K562 (cell line): ENCODE results near the gene GCK. TPM values are rescaled to one million over a fixed set of nuclear protein-coding genes. Genes with fewer than 3 reads are reported as not detected.

Experiments
- ATAC-seq: fragments of 200-7000 bp; cut with Tn5 transposase; 3 replicates; pipeline ENCODE4 v1.9.1; 2020; ENCODE audit warnings: moderate library complexity
- BruUV-seq: library from RNA; stranded (reverse); fragments of 400-500 nt; replicated peaks from 2 replicates; lab custom pipeline; 2021; lab: Mats Ljungman, UMichigan
- CTCF ChIA-PET: fragments of 300-600 bp; formaldehyde crosslinking; extraction: SDS; loops from one replicate; lab custom pipeline; 2021; ENCODE audit warnings: low intra/inter-chr PET ratio; lab: Yijun Ruan, JAX
- POLR2A ChIA-PET: fragments of 300-600, 350-650 bp; sonication (Branson Sonifier 250); formaldehyde crosslinking; extraction: SDS; loops from one replicate; lab custom pipeline; 2021; ENCODE audit warnings: antibody characterized with exemption, inconsistent platforms; lab: Yijun Ruan, JAX
- DNase-seq, 4 experiments: peaks; one replicate each; pipeline versions ENCODE4 v3.0.0 to v3.0.0-alpha.2; 2011 to 2018; ENCODE audit warnings: low spot score in 3 of 4, mixed read lengths in 3 of 4; ENCODE audit errors: extremely low read depth in 1 of 4
- FAIRE-seq: peaks from 2 replicates; lab custom pipeline; 2011; peaks lifted over from hg19 to GRCh38; lab: Jason Lieb, UNC
- H2AFZ ChIP-seq: 2 replicates; pipeline ENCODE4 v1.6.0; 2011; ENCODE audit warnings: low read depth, low read length, control low read depth, inconsistent platforms
- H3K27ac ChIP-seq: fragments of 200-600 bp; 3 replicates; pipeline ENCODE4 v1.8.0; 2011; ENCODE audit warnings: low read depth, mild to moderate bottlenecking, control low read depth, inconsistent platforms, low read length, moderate library complexity, mixed read lengths; ENCODE audit errors: extremely low read depth
- H3K27me3 ChIP-seq, 2 experiments: fragments of 300-600 bp in 1 of 2; 2 replicates in 1 of 2; 3 replicates in 1 of 2; pipeline versions ENCODE4 v1.6.0 to v1.8.0; 2011; ENCODE audit warnings: inconsistent platforms in 2 of 2, low read length in 2 of 2, mild to moderate bottlenecking in 1 of 2, mixed read lengths in 1 of 2, moderate library complexity in 1 of 2; ENCODE audit not compliant: control insufficient read depth in 2 of 2, insufficient read depth in 2 of 2
- H3K36me3 ChIP-seq: fragments of 300-600 bp; 3 replicates; pipeline ENCODE4 v1.8.0; 2011; ENCODE audit warnings: mild to moderate bottlenecking, low read length, inconsistent platforms; ENCODE audit not compliant: control insufficient read depth, insufficient read depth
- H3K4me1 ChIP-seq, 2 experiments: fragments of 200-600 bp in 1 of 2; replicated peaks in 1 of 2; 2 replicates in 1 of 2; 3 replicates in 1 of 2; pipeline versions ENCODE4 v1.5.1 to v1.8.0; 2011; ENCODE audit warnings: inconsistent platforms in 2 of 2, low read length in 2 of 2, mild to moderate bottlenecking in 1 of 2, mixed read lengths in 1 of 2, moderate library complexity in 1 of 2; ENCODE audit not compliant: control insufficient read depth in 2 of 2, insufficient read depth in 2 of 2
- H3K4me2 ChIP-seq: 2 replicates; pipeline ENCODE4 v1.6.1; 2011; ENCODE audit warnings: low read length, control low read depth, inconsistent platforms, mixed read lengths; ENCODE audit not compliant: insufficient read depth
- H3K4me3 ChIP-seq: fragments of 200-600 bp; sonication (generic), shearing (Covaris generic); 2 replicates; pipeline ENCODE4 v1.5.1; 2016; ENCODE audit warnings: control low read depth, inconsistent platforms
- H3K79me2 ChIP-seq: fragments of 200-600 bp; 3 replicates; pipeline ENCODE4 v1.8.0; 2011; ENCODE audit warnings: low read length, inconsistent platforms; ENCODE audit not compliant: control insufficient read depth, insufficient read depth
- H3K9ac ChIP-seq, 2 experiments: 2 replicates each; pipeline versions ENCODE4 v1.6.0 to v1.6.1; 2011; ENCODE audit warnings: low read depth in 2 of 2, low read length in 2 of 2, control low read depth in 1 of 2, inconsistent platforms in 1 of 2, mild to moderate bottlenecking in 1 of 2, mixed read lengths in 1 of 2; ENCODE audit not compliant: insufficient read depth in 1 of 2
- H3K9me1 ChIP-seq: one replicate; pipeline ENCODE4 v1.6.0; 2011; ENCODE audit warnings: inconsistent platforms, mild to moderate bottlenecking, low read length, moderate library complexity; ENCODE audit not compliant: control insufficient read depth, insufficient read depth
- H3K9me3 ChIP-seq: replicated peaks from 2 replicates; pipeline ENCODE4 v1.5.1; 2011; ENCODE audit warnings: low read depth, low read length, inconsistent platforms; ENCODE audit not compliant: control insufficient read depth, insufficient read depth
- H4K20me1 ChIP-seq: replicated peaks from 2 replicates; pipeline ENCODE4 v1.6.1; 2011; ENCODE audit warnings: low read length, inconsistent platforms, mixed read lengths; ENCODE audit not compliant: control insufficient read depth, insufficient read depth
- BCLAF1 ChIP-seq, 2 experiments: fragments of 450-650 bp in 1 of 2; IDR thresholded peaks; 2 replicates each; pipeline ENCODE4 v1.6.1; 2011 to 2017; ENCODE audit warnings: low read depth in 2 of 2, antibody characterized with exemption in 1 of 2, borderline replicate concordance in 1 of 2, low read length in 1 of 2, mild to moderate bottlenecking in 1 of 2, mixed read lengths in 1 of 2; ENCODE audit not compliant: control insufficient read depth in 1 of 2
- CHD1 ChIP-seq: fragments of 200-600 bp; sonication (generic); IDR thresholded peaks from one replicate; pipeline ENCODE4 v1.6.1; 2012; ENCODE audit warnings: mild to moderate bottlenecking, moderate library complexity, low read length, inconsistent platforms
- GATAD2B ChIP-seq: fragments of 450-650 bp; IDR thresholded peaks from 2 replicates; pipeline ENCODE4 v1.6.1; 2017; ENCODE audit warnings: mild to moderate bottlenecking, borderline replicate concordance
- ILF3 ChIP-seq: fragments of 450-650 bp; IDR thresholded peaks from 2 replicates; pipeline ENCODE4 v1.6.1; 2018; ENCODE audit warnings: antibody characterized with exemption, mild to moderate bottlenecking, moderate library complexity, borderline replicate concordance
- MAZ ChIP-seq, 2 experiments: fragments of 450-650 bp in 1 of 2; sonication (generic) in 1 of 2; formaldehyde crosslinking; IDR thresholded peaks in 1 of 2; conservative IDR thresholded peaks in 1 of 2; 2 replicates each; pipeline versions ENCODE4 v1.4.0 to v1.5.0; 2020; ENCODE audit warnings: mild to moderate bottlenecking in 1 of 2, missing genetic modification reagents in 1 of 2
- PML ChIP-seq: IDR thresholded peaks from 2 replicates; pipeline ENCODE4 v1.6.1; 2012; ENCODE audit warnings: low read length, inconsistent platforms
- PRDM10 ChIP-seq: fragments of 450-650 bp; IDR thresholded peaks from 2 replicates; pipeline ENCODE4 v1.6.1; 2018; ENCODE audit not compliant: partially characterized antibody
- RAD21 ChIP-seq, 2 experiments: fragments of 250-450 bp in 1 of 2; fragments of 450-650 bp in 1 of 2; sonication (Bioruptor Pico) in 1 of 2; formaldehyde crosslinking in 1 of 2; IDR thresholded peaks in 1 of 2; conservative IDR thresholded peaks in 1 of 2; 2 replicates each; pipeline versions ENCODE4 v1.4.0 to v1.8.0; 2020 to 2022; ENCODE audit warnings: mild to moderate bottlenecking in 2 of 2, moderate library complexity in 1 of 2
- TARDBP ChIP-seq: fragments of 450-650 bp; IDR thresholded peaks from 2 replicates; pipeline ENCODE4 v1.6.1; 2016
- U2AF2 ChIP-seq: fragments of 200-400 bp; formaldehyde crosslinking; optimal IDR thresholded peaks from 2 replicates; pipeline ENCODE3; 2017; ENCODE audit warnings: low read depth, mild to moderate bottlenecking, low read length
- ZBTB17 ChIP-seq: fragments of 450-650 bp; formaldehyde crosslinking; IDR thresholded peaks from 2 replicates; pipeline ENCODE4 v1.4.0; 2020; ENCODE audit warnings: mild to moderate bottlenecking
- ZFX ChIP-seq: sonication (generic); formaldehyde crosslinking; IDR thresholded peaks from 2 replicates; pipeline ENCODE4 v1.8.0; 2022; ENCODE audit warnings: mild to moderate bottlenecking, missing genetic modification reagents, moderate library complexity
- ZNF146 ChIP-seq: IDR thresholded peaks from one replicate; pipeline ENCODE4 v1.6.1; 2018; ENCODE audit warnings: missing compliant biosample characterization; ENCODE audit not compliant: unreplicated experiment
- WGBS: fragments of 100-300 bp; shearing (Covaris generic); methylation state at CpG from one replicate; pipeline ENCODE4 v1.1.6; 2016; ENCODE audit warnings: low coverage, mixed read lengths; ENCODE audit not compliant: insufficient coverage; ENCODE audit errors: missing lambda C conversion rate; 5-methylcytosine and 5-hydroxymethylcytosine counted together
- in situ Hi-C: fragments of 300-500 bp; cut with MboI; formaldehyde crosslinking; loops from 4 replicates; pipeline ENCODE4 v1.15.0; 2018; ENCODE audit warnings: inconsistent platforms, mixed read lengths
- intact Hi-C: fragments of 100-400 bp; cut with micrococcal nuclease; formaldehyde crosslinking; loops from 2 replicates; pipeline ENCODE4 v1.14.2; 2022
- polyA plus RNA-seq, 8 experiments: library from polyadenylated mRNA; depleted of rRNA in 4 of 8; stranded (reverse) in 5 of 8; unstranded in 3 of 8; fragments of >200 nt; fragmentation: Nextera tagmentation in 2 of 8; fragmentation: Illumina TruSeq in 1 of 8; extraction: Ambion mirVana in 2 of 8; extraction: Trizol in 1 of 8; gene quantifications; 2 replicates each; pipeline versions ENCODE4 v1.2.1 to v1.2.3, GENCODE V29; 2011 to 2014; ENCODE audit warnings: inconsistent platforms in 1 of 8, missing spikeins in 1 of 8
- total RNA-seq, 7 experiments: library from RNA; depleted of rRNA in 6 of 7; stranded (reverse); fragments of >200 nt in 6 of 7; fragmentation: Illumina TruSeq in 2 of 7; extraction: Trizol in 2 of 7; gene quantifications; 2 replicates each; pipeline versions ENCODE4 v1.2.1 to v1.2.3, GENCODE V29; 2011 to 2021; ENCODE audit warnings: low replicate concordance in 1 of 7

GCK gene
- total and polyA plus RNA-seq, 9 of the 15 experiments (the other 6 are each of a cell fraction or from before 2014, with no cell fraction given), result 0.11 to 0.55 (median 0.16) TPM; not detected in 3

- TF ChIP-seq ZNF146 (CRISPR knock-in tag) (no peak), U2AF2 (no peak), MAZ (CRISPR knock-in tag; conservative IDR thresholded peaks at IDR 0.05 in 1 of 2, IDR thresholded peaks at IDR 0.05 in 1 of 2) (no peak), BCLAF1 (IDR thresholded peaks at IDR 0.05; ENCODE audit: borderline replicate concordance in 1 of 2, control insufficient read depth in 1 of 2, low read depth in 2 of 2, low read length in 1 of 2) (no peak), PML (no peak)
Observed at GRCh38 chr7:44139311-44140010, 49.8 kb downstream of the GCK start (continued).

- no peaks in the 10 kb centered on the region; the same call in 1 of the 2 replicates for H4K20me1 ChIP-seq
- DNase-seq (peak in 3 of 4 experiments; percentile 31 to 37 (median 35)), FAIRE-seq (no peak), ATAC-seq (peak; percentile 84)
- no peak overlapping the region for H3K4me3 ChIP-seq
- no peaks in the 10 kb centered on the region for H3K79me2 ChIP-seq
- H3K27ac ChIP-seq, result no peak overlapping the region
- peak overlapping the region in 1 of 2 experiments; percentile 28; a peak in 1 of 4 replicates for H3K9ac ChIP-seq
- no peaks in the 10 kb centered on the region for H3K9me3 ChIP-seq
- no peaks in the 10 kb centered on the region for H3K27me3 ChIP-seq
- peaks cover 0 to 13% of the 10 kb centered on the region in 2 experiments; a peak in 2 of 5 replicates for H3K4me1 ChIP-seq
- CTCF ChIA-PET, result no interaction called here
- no peak overlapping the region for H2AFZ ChIP-seq
- in situ Hi-C loops, result no loop called here
- WGBS, result 4% methylated on average over 8 of the region's 8 CpGs
- intact Hi-C loops, result no loop called here
- H3K9me1 ChIP-seq, result no peaks in the 10 kb centered on the region
- no TSS peak for BruUV-seq
- H3K4me2 ChIP-seq, result no peak overlapping the region
- H3K36me3 ChIP-seq, result no peaks in the 10 kb centered on the region
- POLR2A ChIA-PET, result no interaction called here
- TF ChIP-seq TARDBP (no peak), PRDM10 (no peak), ZFX (no peak), ILF3 (no peak), RAD21 (CRISPR knock-in tag; conservative IDR thresholded peaks at IDR 0.05 in 1 of 2, IDR thresholded peaks at IDR 0.05 in 1 of 2) (peak in 1 of 2 experiments; percentile 42; a peak in 2 of 4 replicates), GATAD2B (no peak), CHD1 (no peak), ZBTB17 (CRISPR knock-in tag) (no peak)
Observed at GRCh38 chr7:44138698-44139097, 50.5 kb downstream of the GCK start.
